Islet precursor cell (in vitro differentiated cells): ENCODE measurements around the gene LYRM9.
"Not testable (repeated sequence)": the region's sequence is repeated elsewhere in the genome, so short reads cannot be mapped to it uniquely, and the experiment has no call there.

Experiments
- DNase-seq: peaks from one replicate; pipeline ENCODE4 v3.0.0-alpha.2; 2018

The LYRM9 gene

GRCh38 chr17:27837769-27838168, 55.4 kb downstream of the LYRM9 start:
- DNase-seq: not testable (repeated sequence)

DNA sequence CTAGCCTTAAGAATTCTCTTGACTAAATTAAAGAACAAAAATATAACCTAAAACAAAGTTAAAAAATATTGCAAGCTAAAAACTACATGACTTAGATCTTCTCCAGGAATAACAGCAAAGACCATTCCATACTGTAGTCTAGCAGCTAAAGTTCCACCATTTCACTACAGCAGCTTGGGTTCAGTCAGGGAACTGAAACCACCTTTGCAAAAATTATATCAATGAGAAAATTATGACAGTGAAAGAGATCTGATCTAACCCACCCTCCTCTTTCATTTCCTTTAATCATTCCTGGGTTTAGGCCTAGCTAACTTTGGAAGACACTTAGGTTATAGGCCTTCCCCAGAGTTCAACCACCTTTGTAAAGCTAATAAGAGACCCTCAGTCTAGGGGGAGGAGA, 56.5 kb downstream of the LYRM9 start:
- DNase-seq: no peak

GRCh38 chr17:27834571-27834970, 58.6 kb downstream of the LYRM9 start:
- DNase-seq: no peak

- no peak for DNase-seq
Measured at GRCh38 chr17:27832831-27833230, 60.3 kb downstream of the LYRM9 start.

DNA sequence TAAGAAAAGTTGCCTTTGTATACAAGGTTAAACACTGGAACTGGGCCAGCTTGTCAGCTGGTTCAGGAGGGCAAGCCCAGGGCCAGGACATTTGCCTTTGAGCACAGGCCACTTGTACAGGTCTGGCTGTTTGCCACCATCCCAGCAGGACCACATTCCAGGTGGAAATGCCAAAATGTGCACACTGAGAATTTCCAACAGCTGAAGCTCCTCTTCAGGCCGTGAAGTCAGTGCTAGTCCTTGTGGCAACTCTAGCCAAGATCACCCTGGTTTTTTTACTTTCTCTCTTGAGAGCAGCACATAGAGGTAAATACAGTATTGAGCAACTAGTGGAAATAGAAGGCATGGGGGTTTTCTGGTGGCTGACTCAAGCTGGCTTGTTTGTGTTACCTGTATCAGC, 63.3 kb downstream of the LYRM9 start:
- DNase-seq: not testable (repeated sequence)

GRCh38 chr17:27829143-27829711, 63.9 kb downstream of the LYRM9 start:
- DNase-seq: not testable (repeated sequence)
